HUES64 (cell line): ENCODE results near the gene INVS.
"Not testable (repeated sequence)": the region's sequence is repeated elsewhere in the genome, so short reads cannot be mapped to it uniquely, and the experiment has no call there.

Experiments
- H3K27ac ChIP-seq: 2 replicates; pipeline ENCODE4 v1.7.0; 2013; ENCODE audit warnings: low read depth, low read length, inconsistent platforms
- H3K27me3 ChIP-seq: 2 replicates; pipeline ENCODE4 v1.6.1; 2013; ENCODE audit warnings: mild to moderate bottlenecking, low read length; ENCODE audit not compliant: insufficient read depth
- H3K36me3 ChIP-seq: 2 replicates; pipeline ENCODE4 v1.6.1; 2013; ENCODE audit warnings: mild to moderate bottlenecking, low read length; ENCODE audit not compliant: insufficient read depth
- H3K4me1 ChIP-seq: 2 replicates; pipeline ENCODE4 v1.6.1; 2013; ENCODE audit warnings: mild to moderate bottlenecking, low read length, moderate library complexity; ENCODE audit not compliant: insufficient read depth
- H3K4me3 ChIP-seq: 2 replicates; pipeline ENCODE4 v1.5.1; 2013; ENCODE audit warnings: mild to moderate bottlenecking, low read length, moderate library complexity
- H3K9ac ChIP-seq: 2 replicates; pipeline ENCODE4 v1.6.1; 2013; ENCODE audit warnings: mild to moderate bottlenecking, low read depth, low read length
- H3K9me3 ChIP-seq: 2 replicates; pipeline ENCODE4 v1.6.1; 2013; ENCODE audit warnings: low read depth, low read length; ENCODE audit not compliant: insufficient read depth
- WGBS: fragments of 150-250, 120-280 bp; methylation state at CpG from one replicate; pipeline ENCODE4 v1.1.7; 2013; ENCODE audit warnings: missing lambda C conversion rate; 5-methylcytosine and 5-hydroxymethylcytosine counted together

INVS gene

GRCh38 chr9:100220936-100221335, 121.9 kb downstream of the INVS start:
- Histone ChIP-seq H3K4me3 (no peak overlapping the region), H3K4me1 (no peaks in the 10 kb centered on the region), H3K36me3 (no peaks in the 10 kb centered on the region), H3K9ac (no peak overlapping the region), H3K27me3 (no peaks in the 10 kb centered on the region), H3K27ac (no peak overlapping the region), H3K9me3 (no peaks in the 10 kb centered on the region)
- no CpG with 5 or more reads among the region's 1 CpG for WGBS

- no peaks in the 10 kb centered on the region for H3K4me1 ChIP-seq
- no peaks in the 10 kb centered on the region for H3K36me3 ChIP-seq
- H3K4me3 ChIP-seq = no peak overlapping the region
- H3K27ac ChIP-seq = no peak overlapping the region
- no peaks in the 10 kb centered on the region for H3K27me3 ChIP-seq
- no peaks in the 10 kb centered on the region for H3K9me3 ChIP-seq
- 100% methylated on average over 1 of the region's 1 CpG for WGBS
- no peak overlapping the region for H3K9ac ChIP-seq
Observed at GRCh38 chr9:100221538-100221937, 122.5 kb downstream of the INVS start.

GRCh38 chr9:100222674-100223073, 123.6 kb downstream of the INVS start:
- WGBS = 88% methylated on average over 2 of the region's 2 CpGs

GRCh38 chr9:100227636-100228035, 128.6 kb downstream of the INVS start:
- Histone ChIP-seq H3K4me1 (no peaks in the 10 kb centered on the region; the same call in 1 of the 2 replicates), H3K27ac (no peak overlapping the region), H3K27me3 (no peaks in the 10 kb centered on the region), H3K4me3 (no peak overlapping the region), H3K9ac (no peak overlapping the region), H3K9me3 (no peaks in the 10 kb centered on the region), H3K36me3 (no peaks in the 10 kb centered on the region)
- 96% methylated on average over 2 of the region's 2 CpGs for WGBS

More at GRCh38 chr9:100222674-100223073, 123.6 kb downstream of the INVS start:
- no peak overlapping the region for H3K9ac ChIP-seq
- no peaks in the 10 kb centered on the region for H3K36me3 ChIP-seq
- H3K27ac ChIP-seq = no peak overlapping the region
- no peaks in the 10 kb centered on the region for H3K9me3 ChIP-seq
- H3K4me1 ChIP-seq = no peaks in the 10 kb centered on the region
- no peaks in the 10 kb centered on the region for H3K27me3 ChIP-seq
- no peak overlapping the region for H3K4me3 ChIP-seq

- WGBS = 95% methylated on average over 4 of the region's 4 CpGs
- Histone ChIP-seq H3K4me1 (no peaks in the 10 kb centered on the region; the same call in 1 of the 2 replicates), H3K27me3 (no peaks in the 10 kb centered on the region), H3K4me3 (no peak overlapping the region), H3K9me3 (no peaks in the 10 kb centered on the region), H3K36me3 (no peaks in the 10 kb centered on the region), H3K9ac (peak overlapping the region; percentile 43; the same call in 1 of the 2 replicates), H3K27ac (peak overlapping the region; percentile 41; the same call in 1 of the 2 replicates)
Observed at GRCh38 chr9:100228352-100228869, 129.4 kb downstream of the INVS start.

GRCh38 chr9:100229136-100229535, 130.1 kb downstream of the INVS start:
- H3K27ac ChIP-seq = peak overlapping the region; percentile 41; the same call in 1 of the 2 replicates
- H3K9me3 ChIP-seq = no peaks in the 10 kb centered on the region
- H3K27me3 ChIP-seq = no peaks in the 10 kb centered on the region
- 55% methylated on average over 1 of the region's 2 CpGs for WGBS
- H3K9ac ChIP-seq = peak overlapping the region; percentile 43; the same call in 1 of the 2 replicates
- H3K4me1 ChIP-seq = no peaks in the 10 kb centered on the region; the same call in 1 of the 2 replicates
- H3K36me3 ChIP-seq = no peaks in the 10 kb centered on the region
- H3K4me3 ChIP-seq = no peak overlapping the region

GRCh38 chr9:100229561-100229960, 130.5 kb downstream of the INVS start:
- Histone ChIP-seq H3K9me3 (no peaks in the 10 kb centered on the region), H3K4me3 (no peak overlapping the region), H3K27ac (no peak overlapping the region), H3K9ac (no peak overlapping the region), H3K36me3 (no peaks in the 10 kb centered on the region), H3K27me3 (no peaks in the 10 kb centered on the region), H3K4me1 (no peaks in the 10 kb centered on the region; the same call in 1 of the 2 replicates)
- 90% methylated on average over 3 of the region's 3 CpGs for WGBS

GRCh38 chr9:100236986-100237385, 137.9 kb downstream of the INVS start:
- H3K4me3 ChIP-seq, H3K4me1 ChIP-seq, H3K9me3 ChIP-seq, H3K27ac ChIP-seq, H3K36me3 ChIP-seq, H3K9ac ChIP-seq, H3K27me3 ChIP-seq: not testable (repeated sequence)
- 79% methylated on average over 7 of the region's 7 CpGs for WGBS

- H3K27ac ChIP-seq = no peak overlapping the region
- whole genome bisulfite sequencing = 100% methylated on average over 1 of the region's 2 CpGs
- H3K4me1 ChIP-seq = no peaks in the 10 kb centered on the region
- H3K27me3 ChIP-seq = no peaks in the 10 kb centered on the region
- no peak overlapping the region for H3K4me3 ChIP-seq
- no peaks in the 10 kb centered on the region for H3K9me3 ChIP-seq
- peaks cover 5% of the 10 kb centered on the region; the same call in 1 of the 2 replicates for H3K36me3 ChIP-seq
- no peak overlapping the region for H3K9ac ChIP-seq
Observed at GRCh38 chr9:100240512-100240911, 141.5 kb downstream of the INVS start.

GRCh38 chr9:100267211-100267610, 168.2 kb downstream of the INVS start:
- no peaks in the 10 kb centered on the region for H3K27me3 ChIP-seq
- peaks cover 5% of the 10 kb centered on the region; the same call in 1 of the 2 replicates for H3K4me1 ChIP-seq
- peaks cover 10% of the 10 kb centered on the region; the same call in 1 of the 2 replicates for H3K36me3 ChIP-seq
- H3K4me3 ChIP-seq = no peak overlapping the region
- no peak overlapping the region for H3K27ac ChIP-seq
- H3K9me3 ChIP-seq = no peaks in the 10 kb centered on the region
- no peak overlapping the region for H3K9ac ChIP-seq
- 90% methylated on average over 3 of the region's 3 CpGs for WGBS

GRCh38 chr9:100268271-100268670, 169.2 kb downstream of the INVS start:
- Histone ChIP-seq H3K27me3 (no peaks in the 10 kb centered on the region), H3K4me1 (peaks cover 5% of the 10 kb centered on the region; the same call in 1 of the 2 replicates), H3K9ac (no peak overlapping the region), H3K9me3 (no peaks in the 10 kb centered on the region), H3K4me3 (no peak overlapping the region), H3K27ac (no peak overlapping the region), H3K36me3 (peaks cover 10% of the 10 kb centered on the region; the same call in 1 of the 2 replicates)
- WGBS = 92% methylated on average over 4 of the region's 4 CpGs

- Histone ChIP-seq H3K9ac (no peak overlapping the region), H3K27ac (no peak overlapping the region), H3K27me3 (no peaks in the 10 kb centered on the region), H3K4me1 (peaks cover 5% of the 10 kb centered on the region; the same call in 1 of the 2 replicates), H3K36me3 (peaks cover 8% of the 10 kb centered on the region; the same call in 1 of the 2 replicates), H3K9me3 (no peaks in the 10 kb centered on the region), H3K4me3 (no peak overlapping the region)
- WGBS = 100% methylated on average over 1 of the region's 1 CpG
Observed at GRCh38 chr9:100269656-100270055, 170.6 kb downstream of the INVS start.
